Endothelial cell (in vitro differentiated cells): Measurements from ENCODE around the gene LEMD3. TPM values are rescaled to one million over a fixed set of nuclear protein-coding genes. Genes with fewer than 3 reads are reported as not detected.
A peak's percentile ranks its signal among the peaks of the same experiment; 100 is the strongest.

ENCODE experiments used
- DNase-seq: peaks from one replicate; pipeline ENCODE4 v3.0.0; 2021; ENCODE audit warnings: low spot score
- H3K27ac Mint-ChIP-seq: one replicate; pipeline ENCODE4 v1.8.0; 2021; ENCODE audit warnings: mixed read lengths, inconsistent platforms; ENCODE audit not compliant: unreplicated experiment
- H3K27me3 Mint-ChIP-seq: one replicate; pipeline ENCODE4 v1.8.0; 2021; ENCODE audit warnings: mild to moderate bottlenecking, moderate library complexity, mixed read lengths, inconsistent platforms; ENCODE audit not compliant: unreplicated experiment
- H3K36me3 Mint-ChIP-seq: one replicate; pipeline ENCODE4 v1.8.0; 2021; ENCODE audit warnings: mild to moderate bottlenecking, low read depth, mixed read lengths, inconsistent platforms; ENCODE audit not compliant: unreplicated experiment
- H3K4me1 Mint-ChIP-seq: one replicate; pipeline ENCODE4 v1.8.0; 2021; ENCODE audit warnings: mild to moderate bottlenecking, mixed read lengths, inconsistent platforms; ENCODE audit not compliant: unreplicated experiment
- H3K4me3 Mint-ChIP-seq: one replicate; pipeline ENCODE4 v1.8.0; 2021; ENCODE audit warnings: mild to moderate bottlenecking, mixed read lengths, inconsistent platforms; ENCODE audit not compliant: unreplicated experiment
- H3K9me3 Mint-ChIP-seq: one replicate; pipeline ENCODE4 v1.8.0; 2021; ENCODE audit warnings: mixed read lengths, inconsistent platforms; ENCODE audit not compliant: unreplicated experiment
- CTCF ChIP-seq: fragments of 200-600 bp; sonication (generic); IDR thresholded peaks from one replicate; pipeline ENCODE4 v1.5.0; 2021; ENCODE audit warnings: antibody characterized with exemption; ENCODE audit not compliant: unreplicated experiment
- total RNA-seq: library from RNA; stranded (reverse); fragmentation: NEBNext Ultra II Directional; extraction: Animal tissue kit (Norgen Biotek cat#: 25700); gene quantifications from one replicate; pipeline ENCODE4 v1.2.1, GENCODE V29; 2021; ENCODE audit not compliant: unreplicated experiment

The LEMD3 gene
- total RNA-seq, 1 donor from 2014 or later = 22.1 TPM

- Mint-ChIP-seq H3K27me3 (peaks cover 7% of the 10 kb centered on the region), H3K4me3 (no peak overlapping the region), H3K27ac (no peak overlapping the region), H3K9me3 (no peaks in the 10 kb centered on the region), H3K4me1 (peaks cover 5% of the 10 kb centered on the region), H3K36me3 (no peaks in the 10 kb centered on the region)
- DNase-seq = no peak
- no peak for TF ChIP-seq CTCF
Measured at GRCh38 chr12:65164774-65165173, 4.6 kb upstream of the LEMD3 start.

GRCh38 chr12:65168681-65169319 lies 583 bp upstream of the LEMD3 start:
- no peaks in the 10 kb centered on the region for H3K36me3 Mint-ChIP-seq
- H3K27me3 Mint-ChIP-seq = peaks cover 11% of the 10 kb centered on the region
- no peak for DNase-seq
- peak overlapping the region; percentile 97 for H3K4me3 Mint-ChIP-seq
- no peak for TF ChIP-seq CTCF
- H3K9me3 Mint-ChIP-seq = no peaks in the 10 kb centered on the region
- H3K4me1 Mint-ChIP-seq = peaks cover 18% of the 10 kb centered on the region
- peak overlapping the region; percentile 92 for H3K27ac Mint-ChIP-seq

- no peaks in the 10 kb centered on the region for H3K9me3 Mint-ChIP-seq
- H3K27me3 Mint-ChIP-seq = peaks cover 11% of the 10 kb centered on the region
- H3K4me1 Mint-ChIP-seq = peaks cover 18% of the 10 kb centered on the region
- peak overlapping the region; percentile 96 for H3K4me3 Mint-ChIP-seq
- no peaks in the 10 kb centered on the region for H3K36me3 Mint-ChIP-seq
- TF ChIP-seq CTCF = no peak
- peak; percentile 60 for DNase-seq
- H3K27ac Mint-ChIP-seq = peak overlapping the region; percentile 54
Measured at GRCh38 chr12:65170209-65170881, 962 bp downstream of the LEMD3 start.

GRCh38 chr12:65171073-65171472 lies 1.7 kb downstream of the LEMD3 start:
- H3K27ac Mint-ChIP-seq = peak overlapping the region; percentile 54
- peaks cover 10% of the 10 kb centered on the region for H3K27me3 Mint-ChIP-seq
- TF ChIP-seq CTCF = no peak
- H3K9me3 Mint-ChIP-seq = no peaks in the 10 kb centered on the region
- peak overlapping the region; percentile 96 for H3K4me3 Mint-ChIP-seq
- no peaks in the 10 kb centered on the region for H3K36me3 Mint-ChIP-seq
- H3K4me1 Mint-ChIP-seq = peaks cover 18% of the 10 kb centered on the region
- DNase-seq = no peak

- H3K27ac Mint-ChIP-seq = no peak overlapping the region
- DNase-seq = no peak
Measured at GRCh38 chr12:65171870-65172269, 2.5 kb downstream of the LEMD3 start.

More at GRCh38 chr12:65171870-65172269, 2.5 kb downstream of the LEMD3 start:
- peaks cover 18% of the 10 kb centered on the region for H3K4me1 Mint-ChIP-seq
- H3K4me3 Mint-ChIP-seq = peak overlapping the region; percentile 34
- no peaks in the 10 kb centered on the region for H3K9me3 Mint-ChIP-seq
- H3K36me3 Mint-ChIP-seq = no peaks in the 10 kb centered on the region
- peaks cover 8% of the 10 kb centered on the region for H3K27me3 Mint-ChIP-seq
- no peak for TF ChIP-seq CTCF
